GM12875 (cell line): ENCODE measurements around the gene PEAK1.

Experiments
- H3K4me3 ChIP-seq: one replicate; pipeline ENCODE4 v1.5.1; 2011; ENCODE audit warnings: low read depth, low read length, control low read depth
- TF ChIP-seq, protein P1 (sequence below): IDR thresholded peaks from 2 replicates; pipeline ENCODE4 v1.5.1; 2011; ENCODE audit warnings: low read depth, mild to moderate bottlenecking, control low read depth, inconsistent platforms, low read length, moderate library complexity, borderline replicate concordance; ENCODE audit not compliant: insufficient read depth

PEAK1 gene

DNA sequence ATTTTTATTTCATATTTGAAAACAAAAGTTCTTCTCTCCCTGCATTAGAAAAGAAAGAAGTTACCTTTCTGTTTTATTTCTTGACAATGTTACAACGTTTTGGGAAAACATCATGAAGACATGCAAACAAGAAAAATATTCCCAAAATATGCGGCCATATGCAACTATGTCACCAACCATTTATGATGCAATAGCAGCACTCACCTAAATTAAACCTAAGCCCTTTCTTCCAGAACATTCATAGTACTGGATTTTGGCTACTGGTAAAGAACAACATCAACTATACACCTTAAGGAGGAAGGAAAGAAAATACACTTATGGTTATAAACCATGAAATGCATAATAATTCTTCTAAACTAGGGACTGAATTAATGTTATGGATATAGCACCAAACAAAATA, 164.5 kb downstream of the PEAK1 start:
- TF ChIP-seq, protein P1, sequence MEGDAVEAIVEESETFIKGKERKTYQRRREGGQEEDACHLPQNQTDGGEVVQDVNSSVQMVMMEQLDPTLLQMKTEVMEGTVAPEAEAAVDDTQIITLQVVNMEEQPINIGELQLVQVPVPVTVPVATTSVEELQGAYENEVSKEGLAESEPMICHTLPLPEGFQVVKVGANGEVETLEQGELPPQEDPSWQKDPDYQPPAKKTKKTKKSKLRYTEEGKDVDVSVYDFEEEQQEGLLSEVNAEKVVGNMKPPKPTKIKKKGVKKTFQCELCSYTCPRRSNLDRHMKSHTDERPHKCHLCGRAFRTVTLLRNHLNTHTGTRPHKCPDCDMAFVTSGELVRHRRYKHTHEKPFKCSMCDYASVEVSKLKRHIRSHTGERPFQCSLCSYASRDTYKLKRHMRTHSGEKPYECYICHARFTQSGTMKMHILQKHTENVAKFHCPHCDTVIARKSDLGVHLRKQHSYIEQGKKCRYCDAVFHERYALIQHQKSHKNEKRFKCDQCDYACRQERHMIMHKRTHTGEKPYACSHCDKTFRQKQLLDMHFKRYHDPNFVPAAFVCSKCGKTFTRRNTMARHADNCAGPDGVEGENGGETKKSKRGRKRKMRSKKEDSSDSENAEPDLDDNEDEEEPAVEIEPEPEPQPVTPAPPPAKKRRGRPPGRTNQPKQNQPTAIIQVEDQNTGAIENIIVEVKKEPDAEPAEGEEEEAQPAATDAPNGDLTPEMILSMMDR = no peak
- H3K4me3 ChIP-seq = no peak overlapping the region

DNA sequence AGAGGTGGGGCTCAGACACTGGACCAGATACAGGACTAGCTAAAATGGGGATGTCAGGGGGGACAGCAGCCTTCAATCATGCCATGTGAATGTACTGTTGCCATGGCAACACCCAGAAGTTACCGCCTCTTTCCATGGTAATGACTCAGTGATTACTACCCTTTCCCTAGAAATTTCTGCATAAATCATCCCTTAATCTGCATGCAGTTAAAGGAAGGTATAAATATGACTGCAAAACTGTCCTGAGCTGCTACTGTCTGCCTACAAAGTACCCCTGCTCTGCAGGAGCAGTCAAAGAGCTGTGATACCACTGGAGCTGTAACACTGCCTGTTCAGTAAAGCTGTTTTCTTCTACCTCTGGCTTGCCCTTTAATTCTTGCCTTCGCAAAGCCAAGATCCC, 168.2 kb downstream of the PEAK1 start:
- H3K4me3 ChIP-seq = no peak overlapping the region
- TF ChIP-seq, protein P1 = no peak

DNA sequence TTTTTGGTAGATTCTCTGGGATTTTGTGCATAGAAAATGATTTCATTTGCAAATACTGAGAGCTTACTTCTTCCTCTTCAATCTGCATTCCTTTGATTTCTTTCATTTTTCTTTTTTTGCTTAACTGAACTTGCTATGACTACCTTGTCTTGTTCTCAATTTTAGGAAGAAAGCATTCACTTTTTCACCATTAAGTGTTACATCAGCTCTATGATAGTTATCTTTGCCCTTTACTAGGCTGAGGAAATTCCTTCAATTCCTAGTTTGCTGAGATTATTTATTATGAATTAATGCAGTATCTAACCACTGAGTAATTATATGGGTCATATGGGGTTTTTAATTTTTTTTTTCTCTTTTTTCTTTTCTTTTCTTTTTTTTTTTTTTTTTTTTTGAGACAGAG, 172.8 kb downstream of the PEAK1 start:
- no peak overlapping the region for H3K4me3 ChIP-seq
- TF ChIP-seq, protein P1 = no peak

DNA sequence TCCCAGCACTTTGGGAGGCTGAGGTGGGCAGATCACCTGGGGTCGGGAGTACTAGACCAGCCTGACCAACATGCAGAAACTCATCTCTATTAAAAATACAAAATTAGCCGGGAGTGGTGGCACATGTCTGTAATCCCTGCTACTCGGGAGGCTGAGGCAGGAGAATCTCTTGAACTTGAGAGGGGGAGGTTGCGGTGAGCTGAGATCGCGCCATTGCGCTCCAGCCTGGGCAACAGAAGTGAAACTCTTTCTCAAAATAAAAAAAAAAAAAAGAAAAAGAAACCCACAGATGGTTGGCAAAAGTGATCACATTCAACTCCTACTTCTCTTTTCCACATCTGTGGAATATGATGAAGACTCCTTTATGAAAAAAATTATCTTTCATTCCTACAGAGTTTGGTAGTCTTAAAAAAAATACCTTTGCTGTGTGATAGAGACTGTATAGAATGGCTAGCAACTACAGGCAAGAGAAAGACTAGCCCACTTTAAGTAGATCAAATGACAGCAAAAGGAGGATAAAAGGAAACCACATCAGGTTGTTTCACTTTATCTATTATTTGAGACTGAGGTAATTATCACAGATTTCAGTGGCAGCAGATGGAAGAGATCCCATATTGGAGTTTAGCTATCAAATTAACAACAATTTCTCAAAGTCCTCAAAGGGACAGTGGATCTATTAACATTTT, 176.0 kb downstream of the PEAK1 start:
- no peak overlapping the region for H3K4me3 ChIP-seq
- TF ChIP-seq, protein P1 = no peak

DNA sequence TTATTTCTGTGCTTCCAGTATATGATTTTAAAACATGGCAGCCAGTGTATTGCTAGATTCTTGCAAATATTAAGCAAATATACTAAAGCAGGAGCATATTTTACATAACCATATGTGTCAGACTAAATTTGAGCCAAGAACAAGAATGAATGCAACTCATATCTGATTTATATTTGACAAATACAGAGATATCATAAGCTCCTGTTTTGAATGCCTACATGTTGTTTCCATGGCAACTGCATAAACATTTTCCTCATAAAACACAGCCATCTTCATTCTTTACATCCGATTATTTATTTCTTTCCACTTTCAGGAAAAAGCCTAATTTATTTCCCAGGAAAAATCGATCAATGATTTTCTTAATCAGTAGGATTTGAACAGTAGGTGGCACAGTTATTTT, 176.8 kb downstream of the PEAK1 start:
- H3K4me3 ChIP-seq = no peak overlapping the region
- TF ChIP-seq, protein P1 = no peak

GRCh38 chr15:77239882-77240608, 179.9 kb downstream of the PEAK1 start:
- TF ChIP-seq, protein P1 = no peak
- no peak overlapping the region for H3K4me3 ChIP-seq

GRCh38 chr15:77235566-77235965, 184.3 kb downstream of the PEAK1 start:
- H3K4me3 ChIP-seq = no peak overlapping the region
- TF ChIP-seq, protein P1 = no peak
